Measurements from ENCODE around the gene APOA4. TPM values are rescaled to one million over a fixed set of nuclear protein-coding genes. Genes with fewer than 3 reads are reported as not detected.

APOA4 gene
- polyA plus RNA-seq, 3 donors = not detected

- peaks cover 36 to 49% of the 10 kb centered on the region in 2 donors for H3K4me1 ChIP-seq (ENCODE audit: control insufficient read depth in 1 of 2, insufficient read depth in 2 of 2, low read length in 2 of 2)
- intact Hi-C loops (cut with micrococcal nuclease) = loop anchor here in 1 of 2 donors (5.0 kb wide), 1 partner anchor 460 kb away; the partner anchor contains the start of genes PCSK7 and RNF214
- peak within 1 kb of the TSS; percentile 81 for H3K9ac ChIP-seq (ENCODE audit: insufficient read depth, low read length, poor library complexity, severe bottlenecking)
- TF ChIP-seq CTCF (IDR thresholded peaks at IDR 0.05) = no peak
- Mint-ChIP-seq H3K27ac (peak within 1 kb of the TSS; percentile 93 to 98 (median 95)), H3K4me1 (peaks cover 41% of the 10 kb centered on the region), H3K9me3 (no peaks in the 10 kb centered on the region), H3K36me3 (peaks cover 24 to 35% of the 10 kb centered on the region in 2 donors), H3K27me3 (ENCODE audit: low read depth in 3 of 3) (peaks cover 0 to 5% (median 0%) of the 10 kb centered on the region in 3 donors), H3K4me3 (peak within 1 kb of the TSS; percentile 92 to 97)
- WGBS (ENCODE audit: insufficient coverage) = under 1% methylated on average over 62 of the region's 73 CpGs
- no peaks in the 10 kb centered on the region for H3K9me3 ChIP-seq (replicated peaks in 1 of 2; ENCODE audit: control insufficient read depth in 1 of 2, insufficient read depth in 1 of 2, low read length in 2 of 2)
- H3K27me3 ChIP-seq (ENCODE audit: control insufficient read depth in 2 of 2, insufficient read depth in 2 of 2, low read length in 2 of 2) = no peaks in the 10 kb centered on the region
- H3K4me3 ChIP-seq (replicated peaks in 1 of 3; ENCODE audit: low read depth in 2 of 3, low read length in 3 of 3) = peak within 1 kb of the TSS; percentile 86 to 98 (median 93)
- H2AFZ ChIP-seq (ENCODE audit: insufficient read depth, low read depth, low read length, poor library complexity, severe bottlenecking) = peak within 1 kb of the TSS; percentile 98
- peaks cover 8 to 38% of the 10 kb centered on the region in 2 donors for H3K36me3 ChIP-seq (replicated peaks in 1 of 2; ENCODE audit: control insufficient read depth in 1 of 2, insufficient read depth in 2 of 2, low read length in 2 of 2)
- peaks cover 12% of the 10 kb centered on the region for H4K20me1 ChIP-seq (ENCODE audit: insufficient read depth, low read length)
- peak within 1 kb of the TSS; percentile 99 for H3K4me2 ChIP-seq (replicated peaks; ENCODE audit: extremely low read depth, low read length, poor library complexity, severe bottlenecking)
- peak within 1 kb of the TSS; percentile 71 to 91 for H3K27ac ChIP-seq (ENCODE audit: low read depth in 1 of 2, low read length in 2 of 2)
- DNase-seq = peak; percentile 78 to 81 (median 79)
- peaks cover 45% of the 10 kb centered on the region for H3K79me2 ChIP-seq (ENCODE audit: insufficient read depth, low read length)
Measured at GRCh38 chr11:116772443-116773202, 50.5 kb downstream of the APOA4 start, which contains the start of gene BUD13. TSS of gene BUD13 (minus strand) at chr11:116772987. CDS start at chr11:116772964, 23 bp downstream.

DNA sequence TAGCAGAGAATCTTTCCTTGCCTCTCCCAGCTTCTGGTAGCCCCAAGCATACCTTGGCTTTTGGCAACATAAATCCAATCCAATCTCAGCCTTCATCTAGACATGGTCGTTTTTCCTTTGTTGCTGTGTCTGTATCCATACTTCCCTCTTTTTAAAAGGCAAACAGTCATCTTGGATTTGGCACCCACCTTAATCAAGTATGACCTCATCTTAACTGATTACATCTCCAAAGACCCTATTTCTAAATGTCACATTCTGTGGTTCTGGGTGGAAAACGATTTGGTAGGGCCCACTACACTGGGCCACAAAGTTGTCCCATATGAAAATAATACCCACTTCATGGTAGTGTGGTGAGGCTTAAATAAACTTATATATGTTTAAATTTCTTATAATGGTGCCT, 51.2 kb downstream of the APOA4 start:
- H3K9me3 Mint-ChIP-seq = no peaks in the 10 kb centered on the region
- peak overlapping the region in 4 of 7 donors; percentile 93 to 97 (median 94) for H3K27ac Mint-ChIP-seq
- H2AFZ ChIP-seq (ENCODE audit: insufficient read depth, low read depth, low read length, poor library complexity, severe bottlenecking) = peak overlapping the region; percentile 98
- 22% methylated on average over 1 of the region's 2 CpGs for WGBS (ENCODE audit: insufficient coverage)
- peaks cover 20 to 30% of the 10 kb centered on the region in 2 donors for H3K36me3 Mint-ChIP-seq
- H3K36me3 ChIP-seq (replicated peaks in 1 of 2; ENCODE audit: control insufficient read depth in 1 of 2, insufficient read depth in 2 of 2, low read length in 2 of 2) = peaks cover 4 to 38% of the 10 kb centered on the region in 2 donors
- H3K4me1 ChIP-seq (ENCODE audit: control insufficient read depth in 1 of 2, insufficient read depth in 2 of 2, low read length in 2 of 2) = peaks cover 36 to 49% of the 10 kb centered on the region in 2 donors
- H3K9me3 ChIP-seq (replicated peaks in 1 of 2; ENCODE audit: control insufficient read depth in 1 of 2, insufficient read depth in 1 of 2, low read length in 2 of 2) = no peaks in the 10 kb centered on the region
- peak overlapping the region; percentile 86 to 98 (median 93) for H3K4me3 ChIP-seq (replicated peaks in 1 of 3; ENCODE audit: low read depth in 2 of 3, low read length in 3 of 3)
- H3K27ac ChIP-seq (ENCODE audit: low read depth in 1 of 2, low read length in 2 of 2) = peak overlapping the region in 1 of 2 donors; percentile 91
- peak overlapping the region; percentile 81 for H3K9ac ChIP-seq (ENCODE audit: insufficient read depth, low read length, poor library complexity, severe bottlenecking)
- peak overlapping the region; percentile 99 for H3K4me2 ChIP-seq (replicated peaks; ENCODE audit: extremely low read depth, low read length, poor library complexity, severe bottlenecking)
- no peak for TF ChIP-seq CTCF (IDR thresholded peaks at IDR 0.05)
- peaks cover 12% of the 10 kb centered on the region for H4K20me1 ChIP-seq (ENCODE audit: insufficient read depth, low read length)
- peaks cover 41% of the 10 kb centered on the region for H3K4me1 Mint-ChIP-seq
- H3K27me3 ChIP-seq (ENCODE audit: control insufficient read depth in 2 of 2, insufficient read depth in 2 of 2, low read length in 2 of 2) = no peaks in the 10 kb centered on the region
- H3K4me3 Mint-ChIP-seq = peak overlapping the region; percentile 92 to 97
- H3K79me2 ChIP-seq (ENCODE audit: insufficient read depth, low read length) = peaks cover 52% of the 10 kb centered on the region
- H3K27me3 Mint-ChIP-seq (ENCODE audit: low read depth in 3 of 3) = peaks cover 0 to 5% (median 1%) of the 10 kb centered on the region in 3 donors
- DNase-seq = no peak
- intact Hi-C loops (cut with micrococcal nuclease) = loop anchor here in 1 of 2 donors (5.0 kb wide), 1 partner anchor 460 kb away; the partner anchor contains the start of genes PCSK7 and RNF214

Other genes starting within 250 kb of the APOA4 start
- gene BUD13, start 50.3 kb downstream of the APOA4 start, polyA plus RNA-seq = 1 to 10 TPM; 4.2 to 8.7 (median 5.3) TPM
- 10 to 100 TPM; 24.4 to 35.5 (median 35.2) TPM for gene ZPR1, start 35.3 kb downstream of the APOA4 start, polyA plus RNA-seq
- gene APOA5, start 31.4 kb downstream of the APOA4 start, polyA plus RNA-seq = not detected
- not detected for gene APOC3, start 6.6 kb upstream of the APOA4 start, polyA plus RNA-seq
- gene APOA1, start 14.3 kb upstream of the APOA4 start, polyA plus RNA-seq = under 1 TPM in 1 of 3 donors, not detected in 2; 0.29 TPM

All from CD14-positive monocyte (primary cell).